ENCODE measurements around the gene PDE4A. TPM values are rescaled to one million over a fixed set of nuclear protein-coding genes. Genes with fewer than 3 reads are reported as not detected.

The PDE4A gene
- total RNA-seq, 2 donors from 2014 or later: 14.5 to 15.1 TPM

GRCh38 chr19:10427169-10427568 is 6.8 kb downstream of the PDE4A start:
- intact Hi-C loops (cut with DNase I): no loop called here
- Histone ChIP-seq H3K4me3 (no peak overlapping the region), H3K36me3 (no peaks in the 10 kb centered on the region), H3K27ac (no peak overlapping the region), H3K27me3 (replicated peaks; ENCODE audit: insufficient read depth) (no peaks in the 10 kb centered on the region), H3K4me1 (replicated peaks) (peaks cover 9% of the 10 kb centered on the region), H3K9me3 (no peaks in the 10 kb centered on the region)
- no peak for DNase-seq (ENCODE audit: low spot score)
- 84% methylated on average over 6 of the region's 6 CpGs for WGBS
- TF ChIP-seq POLR2AphosphoS5 (IDR thresholded peaks at IDR 0.05) (no peak), POLR2A (IDR thresholded peaks at IDR 0.05) (no peak), CTCF (IDR thresholded peaks at IDR 0.05) (no peak)

DNA sequence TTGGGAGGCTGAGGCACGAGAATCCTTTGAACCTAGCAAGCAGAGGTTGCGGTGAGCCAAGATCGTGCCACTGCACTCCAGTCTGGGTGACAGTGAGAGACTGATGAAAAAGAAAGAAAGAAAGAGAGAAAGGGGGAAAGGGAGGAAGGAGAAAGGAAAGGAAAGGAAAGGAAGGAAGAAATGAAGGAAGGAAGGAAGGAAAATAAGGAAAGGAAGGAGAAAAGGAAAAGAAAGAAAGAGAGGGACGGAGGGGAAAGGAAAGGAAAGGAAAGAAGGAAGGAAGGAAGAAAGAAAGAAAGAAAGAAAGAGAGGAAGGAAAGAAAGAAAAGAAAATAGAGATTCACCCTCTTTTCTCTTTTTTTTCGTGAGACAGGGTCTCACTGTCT is 8.7 kb downstream of the PDE4A start:
- WGBS: 73% methylated on average over 5 of the region's 5 CpGs
- no peak for DNase-seq (ENCODE audit: low spot score)
- Histone ChIP-seq H3K27ac (no peak overlapping the region), H3K9me3 (no peaks in the 10 kb centered on the region), H3K36me3 (no peaks in the 10 kb centered on the region), H3K27me3 (replicated peaks; ENCODE audit: insufficient read depth) (no peaks in the 10 kb centered on the region), H3K4me1 (replicated peaks) (peaks cover 12% of the 10 kb centered on the region), H3K4me3 (no peak overlapping the region)
- no peak for TF ChIP-seq CTCF (IDR thresholded peaks at IDR 0.05)
- TF ChIP-seq POLR2AphosphoS5 (IDR thresholded peaks at IDR 0.05): no peak
- TF ChIP-seq POLR2A (IDR thresholded peaks at IDR 0.05): no peak
- intact Hi-C loops (cut with DNase I): no loop called here

DNA sequence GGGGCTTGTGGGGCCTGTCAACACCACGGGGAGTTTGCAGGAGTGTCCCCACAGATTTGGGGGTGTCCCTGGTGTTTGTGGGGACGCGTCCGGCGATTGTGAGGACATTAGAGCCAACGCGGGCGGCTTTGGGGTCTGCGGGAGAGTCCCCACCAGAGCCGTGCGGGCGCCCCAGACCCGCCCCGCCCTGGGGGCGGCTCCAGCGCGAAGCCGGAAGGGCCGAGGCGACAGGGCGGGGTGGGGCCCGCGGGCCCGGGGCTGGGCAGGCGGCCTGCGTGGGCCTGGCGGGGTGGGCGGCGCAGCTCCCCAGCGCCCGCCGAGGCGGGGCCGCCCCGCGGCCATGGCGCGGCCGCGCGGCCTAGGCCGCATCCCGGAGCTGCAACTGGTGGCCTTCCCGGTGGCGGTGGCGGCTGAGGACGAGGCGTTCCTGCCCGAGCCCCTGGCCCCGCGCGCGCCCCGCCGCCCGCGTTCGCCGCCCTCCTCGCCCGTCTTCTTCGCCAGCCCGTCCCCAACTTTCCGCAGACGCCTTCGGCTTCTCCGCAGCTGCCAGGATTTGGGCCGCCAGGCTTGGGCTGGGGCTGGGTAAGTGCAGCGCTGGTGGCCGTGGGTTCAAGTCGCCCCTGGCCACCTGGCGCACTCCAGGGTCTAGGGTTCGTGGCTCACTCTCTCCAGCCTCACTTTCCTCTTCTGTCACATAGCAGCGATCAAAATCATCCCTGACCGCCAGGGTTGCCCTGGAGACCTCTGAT is 10.3 kb downstream of the PDE4A start:
- Histone ChIP-seq H3K36me3 (no peaks in the 10 kb centered on the region), H3K4me1 (replicated peaks) (peaks cover 12% of the 10 kb centered on the region), H3K27ac (peak overlapping the region; percentile 56 to 65), H3K27me3 (replicated peaks; ENCODE audit: insufficient read depth) (no peaks in the 10 kb centered on the region), H3K9me3 (no peaks in the 10 kb centered on the region), H3K4me3 (peak overlapping the region; percentile 49 to 56)
- TF ChIP-seq POLR2A (IDR thresholded peaks at IDR 0.05): no peak
- no peak for TF ChIP-seq POLR2AphosphoS5 (IDR thresholded peaks at IDR 0.05)
- TF ChIP-seq CTCF (IDR thresholded peaks at IDR 0.05): no peak
- peak; percentile 48 for DNase-seq (ENCODE audit: low spot score)
- 7% methylated on average over 35 of the region's 75 CpGs for WGBS
- intact Hi-C loops (cut with DNase I): no loop called here

DNA sequence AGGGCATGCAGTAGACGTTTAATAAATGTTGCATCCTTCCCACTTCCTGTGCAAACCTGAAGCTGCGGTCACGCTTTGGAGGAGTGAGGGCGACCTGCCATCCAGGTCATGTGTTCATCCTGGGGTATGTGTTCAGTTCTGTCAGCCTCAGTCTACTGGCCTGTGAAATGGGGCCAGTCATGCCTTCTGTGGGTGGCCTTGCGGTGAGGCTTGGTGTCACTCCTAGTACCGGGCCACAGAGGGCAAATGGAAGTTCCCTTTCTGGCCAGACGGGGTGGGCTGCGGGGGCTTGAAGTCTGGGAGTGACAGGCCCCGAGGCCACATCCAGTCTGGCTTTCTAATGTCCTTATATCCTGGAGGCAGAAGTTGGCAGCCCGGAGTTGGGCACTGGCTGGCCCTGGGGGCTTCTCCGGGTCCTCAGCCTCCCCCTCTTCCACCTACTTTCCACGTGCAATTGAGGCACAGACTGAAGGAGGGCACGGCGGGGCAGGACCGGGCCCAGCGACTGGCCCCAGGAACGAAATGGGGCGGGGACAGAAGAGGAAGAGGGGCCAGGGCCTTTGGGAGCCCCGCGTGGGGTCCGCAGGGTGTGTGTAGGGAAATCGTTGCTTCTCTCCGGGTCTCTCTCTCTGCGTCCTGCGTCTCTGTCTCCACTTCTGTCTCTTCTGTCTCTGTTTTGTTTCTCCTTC is 11.1 kb downstream of the PDE4A start:
- peaks cover 12% of the 10 kb centered on the region for H3K4me1 ChIP-seq (replicated peaks)
- no peak for TF ChIP-seq POLR2A (IDR thresholded peaks at IDR 0.05)
- no peak for TF ChIP-seq CTCF (IDR thresholded peaks at IDR 0.05)
- TF ChIP-seq POLR2AphosphoS5 (IDR thresholded peaks at IDR 0.05): no peak
- H3K36me3 ChIP-seq: no peaks in the 10 kb centered on the region
- DNase-seq (ENCODE audit: low spot score): no peak
- peak overlapping the region; percentile 56 to 65 for H3K27ac ChIP-seq
- peak overlapping the region; percentile 49 to 56 for H3K4me3 ChIP-seq
- intact Hi-C loops (cut with DNase I): no loop called here
- no peaks in the 10 kb centered on the region for H3K9me3 ChIP-seq
- 18% methylated on average over 25 of the region's 25 CpGs for WGBS
- H3K27me3 ChIP-seq (replicated peaks; ENCODE audit: insufficient read depth): no peaks in the 10 kb centered on the region
